Gastroesophageal sphincter (tissue), 2 donors: ENCODE results near the gene SYNE1.

Source experiments
- POLR2A ChIP-seq, 2 donors: fragments of 450-650 bp; IDR thresholded peaks; one replicate each; pipeline ENCODE4 v1.6.1; 2017; ENCODE audit warnings: antibody characterized with exemption in 2 of 2, mild to moderate bottlenecking in 2 of 2, moderate library complexity in 1 of 2
- POLR2AphosphoS5 ChIP-seq: sonication (generic); formaldehyde crosslinking; IDR thresholded peaks from one replicate; pipeline ENCODE4 v1.6.1; 2017; ENCODE audit warnings: antibody characterized with exemption

DNA sequence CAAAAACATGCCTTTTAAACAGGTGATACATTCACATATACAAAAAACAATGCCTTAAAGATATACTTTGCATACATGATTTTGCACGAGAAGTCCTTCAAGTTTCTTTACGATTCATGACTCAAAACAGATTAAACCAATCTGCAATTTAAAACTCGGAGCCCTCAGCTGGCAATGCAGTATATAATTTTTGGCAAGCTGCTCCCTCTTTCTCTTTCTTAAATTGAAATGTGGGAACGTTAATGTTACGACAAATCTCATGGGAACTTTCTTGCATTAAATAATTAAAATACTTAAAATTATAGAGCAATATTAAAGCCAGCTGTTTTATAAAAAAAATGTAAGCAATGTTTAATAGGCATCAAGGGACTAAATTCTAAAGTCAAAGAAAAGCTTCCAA is 495.1 kb downstream of the SYNE1 start:
- TF ChIP-seq POLR2A (IDR thresholded peaks at IDR 0.05) (no peak), POLR2AphosphoS5 (no peak)
